Kidney epithelial cell (primary cell): ENCODE results near the gene MAML2. TPM values are rescaled to one million over a fixed set of nuclear protein-coding genes. Genes with fewer than 3 reads are reported as not detected.

Experiments
- DNase-seq: peaks from one replicate; pipeline ENCODE4 v3.0.0-alpha.2; 2010; ENCODE audit warnings: low read depth
- H3K27me3 ChIP-seq: 2 replicates; pipeline ENCODE4 v1.6.0; 2011; ENCODE audit warnings: low read length; ENCODE audit not compliant: control insufficient read depth, insufficient read depth
- H3K36me3 ChIP-seq: 2 replicates; pipeline ENCODE4 v1.5.1; 2011; ENCODE audit warnings: low read length; ENCODE audit not compliant: control insufficient read depth, insufficient read depth
- H3K4me3 ChIP-seq: 2 replicates; pipeline ENCODE4 v1.5.1; 2011; ENCODE audit warnings: low read depth, mild to moderate bottlenecking, control low read depth, low read length
- CTCF ChIP-seq: IDR thresholded peaks from 2 replicates; pipeline ENCODE4 v1.5.1; 2011; ENCODE audit warnings: mild to moderate bottlenecking, moderate library complexity, low read length, control low read depth, inconsistent platforms; ENCODE audit not compliant: insufficient read depth, poor library complexity, severe bottlenecking
- total RNA-seq: library from RNA; depleted of rRNA; stranded (reverse); fragments of >200 nt; gene quantifications from 2 replicates; pipeline ENCODE4 v1.2.3, GENCODE V29; 2015

The MAML2 gene
- total RNA-seq, 1 donor from 2014 or later: 12.3 TPM

DNA sequence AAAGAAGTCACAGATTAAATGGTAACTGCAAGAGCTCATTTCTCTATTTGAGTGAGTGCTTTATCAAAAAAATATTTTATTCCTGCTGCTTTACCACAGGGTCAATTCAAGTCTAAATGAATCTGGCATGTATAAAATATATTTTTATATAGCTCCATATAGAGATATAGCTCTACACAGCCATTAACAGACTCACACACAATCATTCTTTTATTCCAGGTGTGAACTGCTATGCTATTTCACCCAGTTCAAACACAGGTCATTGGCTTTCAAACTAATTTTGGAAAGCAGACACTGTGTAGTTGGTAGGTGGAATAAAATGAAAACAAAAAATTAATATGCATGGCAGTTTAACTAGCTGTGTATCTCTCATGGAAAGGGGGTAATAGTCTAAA is 63.1 kb downstream of the MAML2 start:
- no peaks in the 10 kb centered on the region for H3K36me3 ChIP-seq
- TF ChIP-seq CTCF: no peak
- no peaks in the 10 kb centered on the region for H3K27me3 ChIP-seq
- H3K4me3 ChIP-seq: no peak overlapping the region
- DNase-seq: no peak

DNA sequence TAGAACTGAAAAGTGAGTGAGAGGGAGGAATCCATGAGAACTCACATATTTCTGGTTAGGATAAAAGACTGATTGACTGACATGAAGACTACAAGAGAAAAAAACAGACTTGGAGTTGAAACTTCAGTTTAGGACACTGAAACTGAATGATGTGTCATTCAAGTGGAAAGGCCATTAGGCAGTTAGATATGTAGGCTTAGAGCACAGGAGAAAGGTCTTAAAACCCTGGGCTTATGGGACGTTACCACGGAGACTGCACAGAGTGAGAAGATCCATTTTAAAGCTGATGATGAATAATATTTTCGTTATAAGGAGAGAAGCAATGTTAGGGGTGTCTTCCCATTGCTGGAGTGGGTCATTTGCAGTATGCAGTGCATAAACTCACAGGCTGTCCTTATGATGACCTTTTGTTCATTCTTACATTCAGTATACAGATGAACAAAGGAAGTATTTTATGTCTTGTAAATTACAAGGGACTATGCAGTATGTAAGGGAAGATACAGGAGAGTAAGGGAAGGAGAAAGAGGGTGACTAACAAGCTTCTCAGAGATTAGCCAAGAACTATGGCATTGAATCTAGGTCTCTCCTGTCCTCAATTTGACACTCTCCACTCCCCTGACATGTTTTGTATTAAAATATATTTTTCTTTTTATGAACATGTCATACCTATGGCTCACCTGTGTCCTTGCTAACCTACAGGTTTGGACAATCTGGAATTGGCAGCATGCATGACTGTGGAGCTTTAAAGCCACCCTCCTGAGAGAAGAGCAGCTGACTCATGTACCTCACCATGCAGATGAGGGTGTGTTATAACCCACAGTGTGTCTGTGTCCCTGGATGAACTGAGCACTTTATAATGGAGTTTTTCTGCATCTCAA is 63.7 kb downstream of the MAML2 start:
- H3K27me3 ChIP-seq: no peaks in the 10 kb centered on the region
- no peaks in the 10 kb centered on the region for H3K36me3 ChIP-seq
- H3K4me3 ChIP-seq: no peak overlapping the region
- no peak for DNase-seq
- no peak for TF ChIP-seq CTCF

DNA sequence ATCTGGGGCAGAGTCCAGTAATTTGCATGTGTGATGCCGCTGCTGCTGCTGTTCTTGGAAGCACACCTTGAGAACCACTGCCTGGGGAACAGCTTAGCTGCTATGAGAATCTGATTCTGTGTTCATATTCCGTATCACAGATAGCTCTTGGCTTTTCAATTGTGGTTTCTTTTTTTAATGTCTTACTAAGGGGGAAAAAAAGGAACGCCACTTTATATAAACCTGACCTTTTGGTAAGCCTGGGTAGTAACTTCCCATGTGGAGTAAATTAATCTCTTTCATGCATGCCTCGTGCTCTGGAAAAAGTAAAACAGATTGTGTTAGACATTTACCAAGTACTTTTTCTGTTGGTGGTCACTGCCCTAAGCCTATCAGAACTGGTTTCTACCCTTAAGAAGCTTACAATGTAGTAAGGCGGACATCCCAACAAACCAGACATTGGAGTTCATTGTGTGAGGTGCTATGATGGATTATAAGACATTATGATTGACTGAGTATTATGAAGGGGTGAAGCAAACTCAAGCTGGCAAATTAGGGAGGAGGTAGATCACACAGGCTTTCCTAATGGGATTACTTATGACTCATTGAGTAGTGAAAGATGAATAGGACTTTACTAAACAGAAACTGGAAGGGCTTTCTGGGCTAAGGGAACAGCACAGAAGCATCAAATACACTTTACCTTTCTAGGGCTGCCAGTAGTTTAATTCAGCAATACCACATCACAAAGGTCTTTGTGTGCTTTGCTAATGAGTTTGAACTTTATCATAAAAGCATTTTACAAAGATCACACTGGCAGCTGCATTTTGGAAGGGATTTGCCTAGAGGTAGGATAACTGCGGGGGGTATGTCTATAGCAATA is 64.7 kb downstream of the MAML2 start:
- no peak for DNase-seq
- Histone ChIP-seq H3K36me3 (no peaks in the 10 kb centered on the region), H3K4me3 (no peak overlapping the region), H3K27me3 (no peaks in the 10 kb centered on the region)
- TF ChIP-seq CTCF: no peak

DNA sequence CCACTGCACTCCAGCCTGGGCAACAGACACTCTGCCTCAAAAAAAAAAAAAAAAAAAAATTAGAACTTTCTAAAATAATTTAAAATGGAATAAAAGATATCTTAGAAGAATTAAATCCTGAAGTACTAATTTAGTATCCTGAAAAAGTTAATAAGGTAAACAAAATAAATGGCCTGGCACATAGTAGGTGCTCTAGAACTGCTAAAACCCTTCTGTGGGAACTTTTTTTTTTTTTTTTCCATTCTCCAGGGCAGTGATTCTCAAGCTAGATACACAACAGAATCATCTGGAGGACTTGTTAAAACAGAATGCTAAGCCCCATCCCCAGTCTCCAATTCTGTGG is 65.3 kb downstream of the MAML2 start:
- no peaks in the 10 kb centered on the region for H3K27me3 ChIP-seq
- no peak for TF ChIP-seq CTCF
- H3K4me3 ChIP-seq: no peak overlapping the region

DNA sequence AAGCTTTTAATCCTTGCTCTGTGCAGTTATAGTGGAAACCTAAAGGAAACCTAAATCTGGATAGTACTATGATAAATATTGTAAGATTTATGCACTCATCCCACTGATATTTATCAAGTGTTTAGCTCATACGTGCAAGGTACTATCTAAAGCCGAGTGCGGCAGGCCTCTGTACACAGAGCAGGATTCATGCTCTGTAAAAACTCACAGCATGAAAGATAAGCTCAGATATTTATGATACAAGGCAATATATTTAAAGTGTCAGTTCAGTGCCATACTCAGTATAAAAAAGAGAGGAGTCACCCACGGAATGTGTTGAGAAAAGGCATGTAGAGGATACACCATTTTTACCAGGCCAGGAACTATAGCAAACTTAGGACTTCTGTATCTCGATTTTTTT is 66.2 kb downstream of the MAML2 start:
- DNase-seq: no peak
- no peaks in the 10 kb centered on the region for H3K27me3 ChIP-seq
- TF ChIP-seq CTCF: no peak
- H3K36me3 ChIP-seq: no peaks in the 10 kb centered on the region
- H3K4me3 ChIP-seq: no peak overlapping the region

More for the DNA sequence above, 65.3 kb downstream of the MAML2 start:
- H3K36me3 ChIP-seq: no peaks in the 10 kb centered on the region
- DNase-seq: no peak
